GM21381 (cell line): ENCODE results near the gene F7.
"Not testable (repeated sequence)": the region's sequence is repeated elsewhere in the genome, so short reads cannot be mapped to it uniquely, and the experiment has no call there.

Source experiments
- ATAC-seq: cut with Tn5 transposase; IDR thresholded peaks from one replicate; pipeline ENCODE4 v1.9.1; 2021; ENCODE audit warnings: mild to moderate bottlenecking, moderate library complexity; ENCODE audit not compliant: unreplicated experiment

F7 gene

GRCh38 chr13:113105032-113105920 is at the start of gene F7:
Gene F7 (plus strand): TSS chr13:113105791. CDS start chr13:113105842, 51 bp downstream.
- ATAC-seq = no peak

GRCh38 chr13:113057084-113057483 is 48.5 kb upstream of the F7 start:
- ATAC-seq = no peak

- not testable (repeated sequence) for ATAC-seq
Observed at GRCh38 chr13:113057559-113057958, 48.0 kb upstream of the F7 start.

GRCh38 chr13:113058129-113058987 is 47.2 kb upstream of the F7 start:
- no peak for ATAC-seq

- no peak for ATAC-seq
Observed at GRCh38 chr13:113058988-113059850, 46.4 kb upstream of the F7 start.

GRCh38 chr13:113059891-113060290 is 45.7 kb upstream of the F7 start:
- ATAC-seq = no peak

- ATAC-seq = no peak
Observed at GRCh38 chr13:113060557-113061270, 44.9 kb upstream of the F7 start.

GRCh38 chr13:113061271-113061625 is 44.3 kb upstream of the F7 start:
- no peak for ATAC-seq

- no peak for ATAC-seq
Observed at GRCh38 chr13:113061796-113062425, 43.7 kb upstream of the F7 start.

GRCh38 chr13:113062691-113063090 is 42.9 kb upstream of the F7 start:
- ATAC-seq = no peak

GRCh38 chr13:113063091-113063491 is 42.5 kb upstream of the F7 start:
- ATAC-seq = no peak

- no peak for ATAC-seq
Observed at GRCh38 chr13:113064000-113064533, 41.5 kb upstream of the F7 start.

GRCh38 chr13:113064534-113065405 is 40.8 kb upstream of the F7 start:
- no peak for ATAC-seq

- ATAC-seq = no peak
Observed at GRCh38 chr13:113065406-113066141, 40.0 kb upstream of the F7 start.

- no peak for ATAC-seq
Observed at GRCh38 chr13:113066142-113066455, 39.5 kb upstream of the F7 start.

- ATAC-seq = no peak
Observed at GRCh38 chr13:113066746-113067145, 38.8 kb upstream of the F7 start.

GRCh38 chr13:113069861-113070805 is 35.5 kb upstream of the F7 start:
- no peak for ATAC-seq
